Measurements from ENCODE around the gene TMEM209.
"Not testable (repeated sequence)": the region's sequence is repeated elsewhere in the genome, so short reads cannot be mapped to it uniquely, and the experiment has no call there.

The TMEM209 gene

DNA sequence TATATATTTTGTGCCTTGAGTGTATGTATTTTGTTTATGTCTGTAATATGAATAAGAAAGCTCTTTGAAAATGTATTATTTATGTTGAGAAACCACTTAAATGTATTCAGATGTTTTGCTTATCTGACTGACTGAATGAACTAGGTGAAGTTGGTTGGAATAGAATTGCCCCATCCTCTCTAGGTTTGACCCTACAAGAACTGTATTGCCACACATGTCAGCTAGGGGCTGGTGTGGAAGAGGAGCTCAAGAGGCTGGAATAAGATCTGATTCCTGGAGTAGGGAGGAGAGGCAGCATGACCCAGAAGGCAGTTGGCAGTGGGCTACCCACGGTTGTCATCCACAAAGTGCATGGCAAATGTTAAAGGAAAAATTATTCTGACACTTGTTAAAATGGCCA is 11.5 kb upstream of the TMEM209 start:
- DNase-seq: no peak

GRCh38 chr7:130216025-130216424 is 10.8 kb upstream of the TMEM209 start:
- no peak for DNase-seq

DNA sequence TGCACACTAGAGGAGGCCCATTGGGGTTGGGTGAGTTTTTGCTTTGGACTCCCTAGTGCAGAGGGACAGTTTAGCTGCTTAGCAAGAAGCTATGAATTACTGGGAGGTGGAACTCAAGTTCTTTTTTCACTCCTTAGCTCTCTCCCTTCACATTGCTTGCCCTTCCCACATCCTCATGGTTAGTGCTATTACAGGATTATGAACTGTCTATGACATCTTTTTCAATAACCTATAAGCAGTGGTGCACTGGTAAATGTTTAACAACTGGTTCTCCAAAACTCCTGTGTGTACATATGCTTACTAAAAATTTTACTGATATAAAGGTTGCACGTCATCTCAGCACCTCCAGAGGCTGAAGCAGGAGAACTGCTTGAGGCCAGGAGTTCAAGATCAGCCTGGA is 8.6 kb upstream of the TMEM209 start:
- DNase-seq: no peak

DNA sequence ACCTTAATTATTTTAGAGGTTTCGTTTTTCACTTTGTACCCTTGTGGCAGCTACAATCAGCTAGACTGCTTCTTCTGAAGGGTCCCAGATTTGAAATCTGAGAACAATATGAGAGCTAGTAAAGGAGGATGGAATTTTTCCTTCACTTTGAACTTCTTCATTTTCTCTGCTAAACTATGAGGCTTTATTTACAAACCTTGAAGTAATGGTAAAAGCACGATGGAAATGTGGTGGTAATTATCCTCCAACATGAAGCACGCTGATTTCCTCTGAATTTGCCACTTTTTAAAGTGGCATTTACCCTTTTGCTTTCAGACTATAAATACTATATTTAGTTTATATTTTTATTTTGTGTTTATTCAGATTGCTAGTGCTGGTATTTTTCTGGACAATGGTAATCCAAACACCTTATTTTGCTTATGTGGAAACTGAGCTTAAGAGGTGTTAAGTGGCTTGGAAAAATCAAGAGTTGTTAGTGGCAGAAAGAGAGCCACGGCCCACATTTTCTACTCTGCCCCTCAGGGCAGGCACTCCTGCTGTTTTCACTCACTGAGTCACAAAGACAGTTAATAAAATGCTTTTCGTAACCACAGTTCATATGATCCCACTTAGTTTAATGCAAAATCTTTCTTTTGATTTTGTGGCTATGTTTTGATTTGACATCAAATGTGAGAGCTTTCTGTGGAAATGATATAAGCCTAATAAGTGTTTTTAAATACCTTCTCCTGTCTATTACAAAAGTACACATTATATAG is 5.2 kb upstream of the TMEM209 start:
- DNase-seq: no peak

DNA sequence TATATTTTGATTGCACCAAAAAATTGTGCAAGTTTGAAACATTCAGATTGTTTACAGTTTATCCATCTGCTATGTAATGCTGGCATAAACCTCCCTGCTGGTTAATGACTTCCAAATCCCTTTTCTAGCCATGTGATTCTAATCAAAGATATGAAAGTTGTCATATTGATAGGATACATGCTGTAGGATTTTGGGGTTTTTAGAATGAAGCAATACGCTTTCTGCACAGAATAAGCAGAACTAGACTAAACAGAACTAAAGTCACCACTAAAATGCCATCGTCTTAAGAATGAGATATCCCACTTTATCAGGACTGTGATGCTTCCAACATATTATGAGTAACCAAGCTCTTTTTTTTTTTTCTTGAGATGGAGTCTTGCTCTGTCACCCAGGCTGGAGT is 3.3 kb upstream of the TMEM209 start:
- DNase-seq: no peak

DNA sequence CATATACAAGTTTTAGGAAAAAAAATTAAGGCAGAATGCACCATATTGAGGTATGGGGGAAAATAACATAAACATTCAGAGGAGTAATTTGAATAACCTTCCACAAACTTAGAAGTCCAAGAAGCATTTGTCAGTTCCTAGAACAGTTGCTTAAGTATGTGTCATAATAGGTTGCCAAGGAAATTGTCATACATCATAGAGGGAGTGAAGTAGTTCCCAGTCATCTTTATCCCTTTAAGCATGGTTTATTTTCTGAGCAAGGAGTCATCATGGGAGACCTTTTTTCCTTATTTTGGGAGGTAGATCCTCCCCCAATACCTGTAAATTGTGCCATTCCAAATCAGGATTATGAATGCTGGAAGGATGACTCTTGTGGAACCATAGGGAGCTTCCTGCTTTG is 2.4 kb upstream of the TMEM209 start, which contains the start of gene SSMEM1:
TSS of gene SSMEM1 (plus strand) at position 219 of the 400 bp plus-strand sequence. CDS start at position 270, 51 bp downstream.
- no peak for DNase-seq

DNA sequence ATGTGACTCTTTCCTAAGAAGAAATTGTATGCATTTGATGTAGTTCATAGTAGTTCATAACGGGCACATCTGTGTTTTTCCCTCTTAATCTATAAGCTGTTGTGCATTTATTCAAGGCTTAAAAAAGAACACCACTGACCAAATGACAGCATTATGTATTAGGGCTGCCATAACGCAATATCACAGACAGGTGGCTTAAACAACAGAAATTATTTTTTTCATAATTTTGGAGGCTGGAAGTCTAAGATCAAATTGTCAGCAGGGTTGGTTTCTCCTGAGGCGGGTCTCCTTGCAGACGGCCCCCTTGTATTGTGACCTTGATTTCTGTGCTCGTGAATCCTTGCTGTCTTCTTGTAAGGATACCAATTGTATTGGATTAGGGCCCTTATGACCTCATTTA is 1.8 kb upstream of the TMEM209 start:
- DNase-seq: no peak

DNA sequence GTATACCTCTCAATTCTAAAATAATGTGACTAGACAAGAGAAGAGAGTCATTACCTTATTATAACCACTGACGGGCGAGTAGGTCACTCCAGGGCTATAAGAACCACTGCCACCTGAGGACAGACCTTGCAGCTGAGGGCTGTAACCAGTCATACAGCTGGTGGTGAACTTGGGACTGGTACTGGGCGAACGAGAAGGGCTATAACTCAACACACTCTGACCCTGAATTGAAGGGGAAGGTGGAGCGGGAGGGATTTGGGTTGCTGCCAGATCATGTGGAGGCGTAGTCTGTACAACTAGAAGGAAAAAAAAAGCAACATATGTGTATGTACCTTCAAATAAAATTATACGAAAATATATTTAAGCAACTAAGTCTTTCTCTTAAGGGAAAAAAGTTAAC is 3.4 kb downstream of the TMEM209 start:
- DNase-seq: no peak

DNA sequence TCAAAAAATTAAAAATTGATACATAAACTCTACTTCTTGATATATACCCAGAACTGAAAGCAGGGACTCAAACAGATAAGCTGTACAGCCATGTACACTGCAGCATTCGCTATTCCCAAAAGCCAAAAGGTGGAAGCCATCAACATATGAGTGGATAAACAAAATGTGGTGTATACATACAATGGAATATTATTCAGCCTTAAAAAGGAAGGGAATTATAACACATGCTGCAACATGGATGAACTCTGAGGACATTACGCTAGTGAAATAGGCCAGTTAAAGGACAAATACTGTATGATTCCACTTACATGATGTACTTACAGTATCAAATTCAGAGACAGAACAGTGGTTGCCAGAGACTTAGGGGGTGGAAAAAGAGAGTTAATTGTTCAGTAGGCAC is 8.1 kb downstream of the TMEM209 start:
- no peak for DNase-seq

GRCh38 chr7:130196476-130196875 is 8.7 kb downstream of the TMEM209 start:
- DNase-seq: no peak

GRCh38 chr7:130195396-130195795 is 9.8 kb downstream of the TMEM209 start:
- no peak for DNase-seq

- no peak for DNase-seq
These were observed 13.4 kb downstream of the TMEM209 start for GRCh38 chr7:130191791-130192190.

DNA sequence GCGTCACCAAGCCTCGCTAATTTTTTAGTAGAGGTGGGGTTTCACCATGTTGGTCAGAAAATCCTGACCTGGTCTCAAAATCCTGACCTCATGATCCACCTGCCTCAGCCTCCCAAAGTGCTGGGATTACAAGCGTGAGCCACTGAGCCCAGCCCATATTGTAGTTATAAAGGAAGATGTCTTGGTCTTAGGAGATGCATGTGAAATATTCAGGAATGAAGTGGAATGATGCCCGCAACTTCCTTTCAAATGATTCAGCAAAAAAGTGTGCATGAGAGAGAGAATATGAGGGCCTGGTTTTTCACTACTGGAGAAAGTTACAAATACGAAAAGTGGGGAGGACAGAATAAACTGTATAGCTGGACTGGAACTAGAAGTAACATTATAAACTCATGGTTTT is 15.9 kb downstream of the TMEM209 start:
- DNase-seq: no peak

- DNase-seq: no peak
These were observed 17.8 kb downstream of the TMEM209 start for GRCh38 chr7:130187360-130187759.

GRCh38 chr7:130184349-130184748 is 20.9 kb downstream of the TMEM209 start:
- not testable (repeated sequence) for DNase-seq

DNA sequence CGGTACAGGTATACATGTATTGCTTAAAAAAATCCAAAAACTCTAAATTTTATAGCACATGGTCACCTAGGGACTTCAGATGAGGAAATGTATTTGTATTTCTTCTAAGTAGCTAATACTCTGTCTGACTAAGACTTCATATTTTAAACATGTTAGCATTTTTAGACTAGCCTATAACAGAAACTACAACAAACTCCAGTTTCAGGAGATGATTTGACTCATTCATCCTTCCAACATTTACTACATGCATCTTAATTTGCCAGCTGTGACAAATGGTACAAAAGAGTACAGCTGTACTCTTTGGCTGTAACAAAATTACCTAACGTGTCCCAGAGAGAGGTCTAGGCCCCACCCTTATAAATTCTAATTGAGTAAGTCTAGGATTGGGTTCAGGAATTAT is 22.2 kb downstream of the TMEM209 start:
- no peak for DNase-seq

DNA sequence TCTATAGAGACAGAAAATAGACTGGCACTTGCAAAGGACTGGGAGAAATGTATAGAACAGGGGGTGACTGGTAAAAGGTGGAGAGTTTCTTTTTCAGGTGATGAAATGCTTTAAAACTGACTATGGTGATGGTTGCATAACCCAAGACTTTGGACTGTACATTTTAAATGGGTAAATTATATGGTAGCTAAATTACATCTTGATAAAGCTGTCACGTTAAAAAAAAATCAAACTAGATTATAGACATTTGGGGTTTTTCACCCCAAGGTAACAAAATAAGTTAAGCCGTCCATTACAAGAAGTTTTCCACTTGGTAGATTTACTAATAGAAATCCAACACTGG is 24.0 kb downstream of the TMEM209 start:
- DNase-seq: no peak

DNA sequence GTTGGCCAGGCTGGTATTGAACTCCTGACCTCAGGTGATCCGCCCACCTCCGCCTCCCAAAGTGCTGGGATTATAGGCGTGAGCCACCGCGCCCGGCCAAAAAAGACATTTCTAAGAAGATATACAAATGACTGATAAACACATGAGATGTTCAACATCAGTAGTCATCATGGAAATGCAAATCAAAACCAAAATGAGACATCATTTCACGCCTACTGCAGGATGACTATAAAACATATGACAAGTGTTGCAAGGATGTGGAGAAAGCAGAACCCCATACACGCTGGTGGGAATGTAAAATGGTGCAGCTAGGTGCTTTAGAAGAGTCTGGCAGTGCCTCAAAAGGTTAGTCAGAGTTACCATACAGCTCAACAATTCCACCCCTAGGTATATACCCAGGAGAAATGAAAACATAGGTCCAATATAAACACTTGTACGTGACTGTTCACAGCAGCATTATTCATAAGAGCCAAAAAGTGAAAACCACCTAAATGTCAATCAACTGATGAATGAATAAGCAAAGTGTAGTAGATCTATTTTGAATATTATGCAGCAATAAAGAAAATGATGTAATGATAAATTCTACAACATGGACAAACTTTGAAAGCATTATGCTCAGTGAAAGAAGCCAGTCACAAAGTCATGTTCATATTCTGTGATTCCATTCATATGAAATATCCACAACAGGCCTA is 24.5 kb downstream of the TMEM209 start:
- no peak for DNase-seq

- DNase-seq: no peak
These were observed 25.6 kb downstream of the TMEM209 start for GRCh38 chr7:130179631-130180030.

DNA sequence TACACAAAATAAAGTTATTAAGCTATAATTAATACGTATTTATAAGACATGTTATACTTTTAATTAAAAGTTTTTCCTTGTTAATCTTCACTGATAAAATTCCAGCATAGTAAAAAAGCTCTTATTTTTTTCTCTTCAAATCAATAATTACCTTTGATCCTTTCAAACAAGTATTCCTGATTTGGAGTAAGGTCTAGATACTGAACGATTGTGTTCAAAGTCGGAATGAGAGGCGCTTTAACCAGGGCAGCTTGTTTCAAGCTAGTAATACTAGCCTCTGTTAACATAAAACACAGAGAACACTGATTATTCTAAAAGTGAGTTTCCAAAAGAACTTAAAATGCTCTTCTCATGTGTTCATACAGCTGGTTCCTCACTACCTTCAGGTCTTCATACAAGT is 27.0 kb downstream of the TMEM209 start:
- DNase-seq: no peak

- DNase-seq: no peak
These were observed 30.8 kb downstream of the TMEM209 start for GRCh38 chr7:130174237-130174959.

DNA sequence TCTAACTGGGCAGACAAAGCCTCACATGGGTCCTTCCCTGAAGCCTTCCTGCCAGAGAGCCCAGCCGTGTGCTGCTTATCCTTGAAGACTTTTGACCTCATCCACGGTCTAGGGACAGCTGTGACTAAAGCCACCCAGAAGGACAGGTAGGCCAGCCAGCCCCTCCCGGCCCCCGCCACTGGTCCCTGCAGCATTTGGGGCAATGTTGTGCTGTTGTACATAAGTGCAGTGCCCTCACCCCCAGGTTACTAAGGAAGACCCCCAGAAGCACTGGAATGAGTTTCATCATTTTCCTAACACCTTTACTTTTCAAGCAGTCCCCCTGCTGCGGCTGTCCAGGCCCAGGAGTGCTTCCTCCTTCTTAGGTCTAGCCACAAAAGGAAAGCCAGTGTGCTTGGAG is 43.0 kb downstream of the TMEM209 start:
- no peak for DNase-seq

DNA sequence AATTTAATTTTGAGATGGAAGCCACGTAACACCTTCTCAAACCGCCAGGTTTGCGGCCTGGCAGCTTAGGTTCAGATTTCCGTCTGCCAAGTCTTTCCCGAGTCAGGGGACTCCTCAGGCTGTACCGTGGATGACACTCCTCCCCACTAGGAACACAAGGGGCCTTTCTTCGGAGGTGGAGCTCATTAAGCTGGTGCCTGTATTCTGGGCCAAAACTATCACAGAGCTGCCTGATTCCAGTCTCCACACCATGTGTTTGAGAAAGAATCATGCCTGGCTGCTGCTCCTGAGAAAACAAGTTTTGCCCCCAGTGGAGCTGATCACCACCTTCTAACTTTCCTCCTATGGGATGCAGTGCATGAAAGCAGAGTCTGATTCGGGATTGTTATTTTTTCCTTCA is 44.8 kb downstream of the TMEM209 start:
- DNase-seq: no peak

- no peak for DNase-seq
These were observed 45.2 kb downstream of the TMEM209 start for GRCh38 chr7:130160023-130160422.

Measured in right forelimb (tissue), 1 donor.